Retinal pigment epithelial cell (primary cell): ENCODE data around the gene BAMBI.

Experiments
- DNase-seq: peaks from one replicate; pipeline ENCODE4 v3.0.0-alpha.2; 2010; ENCODE audit warnings: low read depth
- H3K4me3 ChIP-seq: 2 replicates; pipeline ENCODE4 v1.5.1; 2011; ENCODE audit warnings: mild to moderate bottlenecking, low read length, control low read depth, moderate library complexity
- TF ChIP-seq, protein P1 (sequence below): conservative IDR thresholded peaks from 2 replicates; pipeline ENCODE4 v1.5.1; 2011; ENCODE audit warnings: low read depth, low read length, control low read depth, inconsistent platforms

Gene BAMBI

DNA sequence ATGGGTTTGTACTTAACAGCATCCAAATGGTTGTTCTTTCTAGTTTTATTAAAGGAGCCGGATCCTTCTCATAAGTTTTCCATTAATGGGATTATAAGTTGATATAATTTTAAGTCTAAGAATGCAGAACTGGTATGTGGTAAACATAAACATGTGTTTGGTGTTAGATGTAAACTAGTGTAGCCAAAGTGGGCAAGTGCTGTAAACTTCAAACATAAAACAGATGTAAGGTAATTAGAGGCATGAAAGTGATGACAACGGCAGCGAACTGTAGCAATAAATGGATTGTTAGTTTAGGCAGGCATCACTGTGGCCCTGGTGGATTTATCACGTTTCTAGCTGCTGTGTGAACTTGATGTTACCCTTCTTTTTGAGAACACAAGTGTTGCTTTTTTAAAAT is 37.9 kb downstream of the BAMBI start:
- TF ChIP-seq, protein P1, sequence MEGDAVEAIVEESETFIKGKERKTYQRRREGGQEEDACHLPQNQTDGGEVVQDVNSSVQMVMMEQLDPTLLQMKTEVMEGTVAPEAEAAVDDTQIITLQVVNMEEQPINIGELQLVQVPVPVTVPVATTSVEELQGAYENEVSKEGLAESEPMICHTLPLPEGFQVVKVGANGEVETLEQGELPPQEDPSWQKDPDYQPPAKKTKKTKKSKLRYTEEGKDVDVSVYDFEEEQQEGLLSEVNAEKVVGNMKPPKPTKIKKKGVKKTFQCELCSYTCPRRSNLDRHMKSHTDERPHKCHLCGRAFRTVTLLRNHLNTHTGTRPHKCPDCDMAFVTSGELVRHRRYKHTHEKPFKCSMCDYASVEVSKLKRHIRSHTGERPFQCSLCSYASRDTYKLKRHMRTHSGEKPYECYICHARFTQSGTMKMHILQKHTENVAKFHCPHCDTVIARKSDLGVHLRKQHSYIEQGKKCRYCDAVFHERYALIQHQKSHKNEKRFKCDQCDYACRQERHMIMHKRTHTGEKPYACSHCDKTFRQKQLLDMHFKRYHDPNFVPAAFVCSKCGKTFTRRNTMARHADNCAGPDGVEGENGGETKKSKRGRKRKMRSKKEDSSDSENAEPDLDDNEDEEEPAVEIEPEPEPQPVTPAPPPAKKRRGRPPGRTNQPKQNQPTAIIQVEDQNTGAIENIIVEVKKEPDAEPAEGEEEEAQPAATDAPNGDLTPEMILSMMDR, result no peak
- no peak for DNase-seq
- H3K4me3 ChIP-seq, result no peak overlapping the region

DNA sequence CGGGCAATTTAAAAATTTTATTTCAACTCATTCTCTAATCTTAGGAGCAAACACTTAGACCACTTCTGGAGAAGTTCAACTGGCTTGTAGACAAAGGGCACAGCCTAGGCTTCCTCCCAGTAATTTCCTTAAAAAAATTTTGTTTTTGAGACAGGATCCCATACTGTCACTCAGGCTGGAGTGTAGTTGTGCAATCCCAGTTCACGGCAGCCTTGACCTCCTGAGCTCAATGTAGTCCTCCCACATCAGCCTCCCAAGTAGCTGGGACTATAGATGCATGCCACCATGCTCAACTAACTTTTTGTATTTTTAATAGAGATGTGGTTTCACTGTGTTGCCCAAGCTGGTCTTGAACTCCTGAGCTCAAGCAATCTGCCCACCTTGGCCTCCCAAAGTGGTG is 38.4 kb downstream of the BAMBI start:
- no peak for DNase-seq
- no peak overlapping the region for H3K4me3 ChIP-seq
- TF ChIP-seq, protein P1, result no peak

DNA sequence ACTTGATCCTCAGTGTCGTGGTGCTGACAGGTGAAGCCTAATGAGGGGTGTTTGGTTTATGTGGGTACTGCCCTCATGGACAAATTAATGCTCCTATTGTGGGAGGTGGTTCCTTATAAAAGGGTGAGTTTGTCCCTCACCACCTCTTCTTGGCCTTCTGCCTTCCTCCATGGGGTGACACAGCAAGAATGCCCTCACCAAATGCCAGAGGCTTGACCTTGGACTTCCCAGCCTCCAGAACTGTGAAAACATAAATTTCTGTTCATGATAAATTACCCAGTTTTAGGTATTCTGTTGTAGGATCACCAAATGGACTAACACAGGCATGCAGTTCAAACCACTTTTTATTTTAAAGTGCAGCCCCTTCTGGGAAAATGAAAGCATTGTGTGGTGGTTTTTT is 39.4 kb downstream of the BAMBI start:
- TF ChIP-seq, protein P1, result no peak
- no peak for DNase-seq
- no peak overlapping the region for H3K4me3 ChIP-seq

DNA sequence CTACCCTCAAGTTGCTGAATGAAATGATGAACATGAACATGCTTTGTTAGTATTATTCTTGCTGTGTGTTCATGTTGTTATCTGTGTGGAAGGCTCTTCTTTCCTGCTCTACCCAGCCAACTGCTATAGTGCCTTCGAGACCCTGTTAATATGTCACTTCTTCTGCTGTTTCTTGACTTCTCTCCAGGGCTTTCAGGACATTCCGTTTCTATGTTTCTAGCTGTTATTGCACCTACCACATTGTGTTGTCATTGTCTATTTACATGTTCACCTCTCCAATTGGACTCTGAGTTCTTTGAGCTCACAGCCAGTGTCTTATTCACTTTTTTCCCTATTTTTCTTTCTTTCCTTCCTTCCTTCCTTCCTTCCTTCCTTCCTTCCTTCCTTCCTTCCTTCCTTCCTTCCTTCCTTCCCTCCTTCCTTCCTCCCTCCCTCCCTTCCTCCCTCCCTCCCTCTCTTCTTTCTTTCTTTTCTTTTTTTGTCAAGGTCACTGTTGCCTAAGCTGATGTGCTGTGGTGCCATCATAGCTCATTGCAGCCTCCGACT is 40.4 kb downstream of the BAMBI start:
- TF ChIP-seq, protein P1, result no peak
- DNase-seq, result no peak
- no peak overlapping the region for H3K4me3 ChIP-seq

DNA sequence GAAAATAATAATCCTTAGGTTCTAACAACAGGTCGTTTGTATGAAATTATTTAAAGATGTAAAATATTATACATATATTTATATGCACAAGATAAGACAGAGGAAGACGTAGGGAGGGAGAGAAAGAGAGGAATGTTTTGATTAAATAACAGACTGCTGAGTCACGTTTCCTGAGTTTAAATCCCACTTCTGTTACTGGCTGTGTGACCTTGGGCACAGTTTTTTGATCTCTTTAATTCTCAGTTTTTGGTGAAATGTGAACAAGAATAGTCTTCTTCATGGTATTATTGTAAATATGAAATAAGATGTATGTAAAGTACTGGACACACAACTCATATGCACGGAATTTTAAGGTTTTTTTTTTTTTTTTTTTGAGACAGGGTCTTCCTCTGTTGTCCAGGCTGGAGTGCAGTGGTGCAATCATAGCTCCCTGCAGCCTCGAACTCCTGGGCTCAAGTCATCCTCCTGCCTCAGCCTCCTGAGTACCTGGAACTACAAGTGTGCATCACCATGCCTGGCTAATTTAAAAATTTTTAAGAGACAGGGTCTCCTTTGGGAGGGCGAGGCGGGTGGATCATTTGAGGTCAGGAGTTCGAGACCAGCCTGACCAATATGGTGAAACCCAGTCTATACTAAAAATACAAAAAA is 42.6 kb downstream of the BAMBI start:
- no peak for DNase-seq

DNA sequence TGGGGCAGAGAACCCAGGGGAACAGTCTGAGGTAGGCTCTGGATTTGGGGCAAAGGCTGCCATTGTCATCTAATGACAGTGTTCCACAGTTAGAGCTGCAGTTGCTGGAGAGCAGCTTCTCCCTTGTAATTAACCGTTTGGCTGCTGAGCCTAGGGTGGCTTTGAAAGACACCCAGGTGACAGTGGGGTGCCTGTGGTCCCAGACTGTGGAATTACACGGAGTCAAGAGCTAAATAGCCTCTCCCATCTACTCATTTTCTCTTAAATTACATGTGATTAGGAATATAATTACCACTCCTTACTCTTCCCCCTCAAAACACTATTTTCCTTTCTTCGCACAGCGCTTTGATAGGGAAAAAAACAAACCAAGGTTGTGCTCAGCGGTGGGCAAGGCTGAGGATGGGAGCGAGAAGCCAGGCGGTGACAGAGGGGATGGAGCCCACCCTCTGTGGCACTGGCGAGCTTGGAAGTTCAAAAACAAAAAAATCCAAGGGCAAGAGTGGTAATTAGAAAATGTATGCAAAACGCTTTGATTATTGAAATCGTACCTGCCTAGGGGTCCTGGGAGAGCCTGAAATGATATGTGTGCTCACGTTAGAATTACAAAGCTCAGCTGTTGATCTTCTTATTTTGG is 44.1 kb downstream of the BAMBI start:
- TF ChIP-seq, protein P1, result no peak
- no peak for DNase-seq
- H3K4me3 ChIP-seq, result peak overlapping the region; percentile 56

More for the DNA sequence above, 42.6 kb downstream of the BAMBI start:
- TF ChIP-seq, protein P1, result no peak
- no peak overlapping the region for H3K4me3 ChIP-seq

DNA sequence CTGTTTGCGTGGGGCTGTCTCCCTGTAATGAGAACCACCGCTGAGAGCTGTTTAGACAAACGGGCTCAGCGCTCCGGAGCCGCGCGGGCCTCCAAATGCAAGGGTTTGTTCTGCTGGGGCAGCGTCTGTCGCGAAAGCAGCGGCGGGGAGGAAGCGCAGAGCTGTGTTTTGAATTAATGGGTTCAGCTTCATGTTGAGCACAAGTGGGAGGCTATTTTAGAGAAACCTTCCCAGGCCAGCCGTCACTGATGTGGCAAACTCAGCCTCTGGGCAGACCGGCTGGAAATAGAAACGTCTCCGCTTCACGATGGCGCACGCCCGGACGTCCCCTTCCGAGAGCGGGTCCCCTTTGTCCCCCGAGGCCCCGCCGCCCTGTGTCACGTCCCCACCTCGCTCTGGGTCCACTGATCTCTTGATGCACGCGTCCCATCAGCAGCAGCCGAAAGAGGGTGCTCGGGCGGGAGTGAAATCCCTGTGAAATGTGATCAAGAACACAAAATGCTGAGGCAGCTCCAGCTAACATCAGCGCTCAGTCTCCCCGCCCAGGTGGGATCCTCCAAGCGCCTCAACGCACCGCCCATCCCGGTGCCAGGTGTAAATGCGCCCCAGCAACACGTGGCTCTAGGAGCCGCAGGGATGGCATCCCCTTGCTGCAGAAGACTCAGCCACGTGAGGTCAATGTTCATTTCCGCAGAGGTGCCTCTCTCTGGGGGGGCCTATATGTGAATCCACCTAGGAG is 44.9 kb downstream of the BAMBI start:
- TF ChIP-seq, protein P1, result no peak
- DNase-seq, result no peak
- peak overlapping the region; percentile 56 for H3K4me3 ChIP-seq
